Uterine smooth muscle cell (primary cell): ENCODE measurements around the gene ATP7B. TPM values are rescaled to one million over a fixed set of nuclear protein-coding genes. Genes with fewer than 3 reads are reported as not detected.

Source experiments
- total RNA-seq: library from RNA; depleted of rRNA; stranded (reverse); fragments of >200 nt; gene quantifications from 2 replicates; pipeline ENCODE4 v1.2.3, GENCODE V29; 2014

ATP7B gene
- 2.3 and 4.1 TPM in 2 replicates for total RNA-seq

GRCh38 chr13:52010890-52011631 is at the start of gene ATP7B:
Gene ATP7B (minus strand): TSS chr13:52011450. CDS start chr13:52011337, 113 bp downstream.

GRCh38 chr13:52024481-52024880 is 13.2 kb upstream of the ATP7B start, which contains the start of gene UTP14C:
Gene UTP14C (plus strand): TSS chr13:52024691. CDS start chr13:52028805, 4,114 bp downstream.

GRCh38 chr13:52011632-52012511 is 622 bp upstream of the ATP7B start, which contains the start of gene ALG11:
Gene ALG11 (plus strand): TSS chr13:52012398. CDS start chr13:52012419, 21 bp downstream.

Other genes with a start within 250 kb of the ATP7B start
- 2.4 and 3.0 TPM in 2 replicates for gene DHRS12, start 207.3 kb downstream of the ATP7B start, total RNA-seq
- gene TMEM272, start 166.3 kb downstream of the ATP7B start, total RNA-seq, result not detected in 2 replicates
- not detected in 2 replicates for gene CCDC70, start 149.5 kb downstream of the ATP7B start, total RNA-seq
- 32.5 and 37.7 TPM in 2 replicates for gene ALG11, start 948 bp upstream of the ATP7B start, total RNA-seq
- gene UTP14C, start 13.2 kb upstream of the ATP7B start, total RNA-seq, result 14.8 and 20.6 TPM in 2 replicates
- gene NEK5, start 117.6 kb upstream of the ATP7B start, total RNA-seq, result 0.11 and 0.12 TPM in 2 replicates
- 9.2 and 16.8 TPM in 2 replicates for gene NEK3, start 148.1 kb upstream of the ATP7B start, total RNA-seq